Mucosa of descending colon (tissue), 3 donors: Measurements from ENCODE around the gene NTHL1. TPM values are rescaled to one million over a fixed set of nuclear protein-coding genes. Genes with fewer than 3 reads are reported as not detected.

Source experiments
- ATAC-seq: fragments of 200-7000 bp; cut with Tn5 transposase; one replicate; pipeline ENCODE4 v1.9.1; 2020; ENCODE audit warnings: mild to moderate bottlenecking, moderate library complexity
- DNase-seq, 3 donors: peaks; one replicate each; pipeline ENCODE4 v3.0.0-alpha.2; 2020
- H3K36me3 ChIP-seq: fragments of 200-600 bp; one replicate; pipeline ENCODE4 v1.8.0; 2021; ENCODE audit warnings: low read depth, mild to moderate bottlenecking
- H3K4me1 ChIP-seq: fragments of 200-600 bp; one replicate; pipeline ENCODE4 v1.8.0; 2021; ENCODE audit warnings: low read depth, mild to moderate bottlenecking
- H3K4me3 ChIP-seq: fragments of 200-600 bp; one replicate; pipeline ENCODE4 v1.8.0; 2021; ENCODE audit warnings: mild to moderate bottlenecking
- H3K9me3 ChIP-seq: fragments of 200-600 bp; one replicate; pipeline ENCODE4 v1.8.0; 2021; ENCODE audit warnings: mild to moderate bottlenecking
- CTCF ChIP-seq: fragments of 200-600 bp; IDR thresholded peaks from one replicate; pipeline ENCODE4 v1.8.0; 2022; ENCODE audit warnings: antibody characterized with exemption, mild to moderate bottlenecking
- intact Hi-C, 2 donors: fragments of 100-400 bp; cut with DNase I in 1 of 2; cut with micrococcal nuclease in 1 of 2; formaldehyde crosslinking; loops; one replicate each; pipeline versions ENCODE4 v1.11.0 to v1.11.1; 2022; cut with DNase I, micrococcal nuclease
- microRNA-seq: library from miRNA; unstranded; fragments of <30 nt; microRNA quantifications from one replicate; pipeline ENCODE4, GENCODE V29; 2019
- total RNA-seq, 3 donors: library from RNA; stranded (reverse); fragmentation: NEBNext Ultra II Directional in 2 of 3; extraction: Animal tissue kit (Norgen Biotek cat#: 25700) in 2 of 3; gene quantifications; one replicate each; pipeline versions ENCODE4 v1.2.1 to v1.2.4, GENCODE V29; 2021 to 2023
- donor health status: DM: no; HTN: no; CAD: no; lungs with moderate emphysema.
- donor health status: DM: no; HTN: no; CAD: no.
- donor health status: DM: no; HTN: yes; CAD: no.

Gene NTHL1
- total RNA-seq, 3 donors from 2014 or later = 23.5 to 28.2 (median 24.5) TPM

GRCh38 chr16:1991135-1991551 is 56.5 kb downstream of the NTHL1 start:
- intact Hi-C loops = no loop called here
- H3K4me1 ChIP-seq = peaks cover 27% of the 10 kb centered on the region
- TF ChIP-seq CTCF = no peak
- no peak overlapping the region for H3K4me3 ChIP-seq
- ATAC-seq (peak; percentile 37), DNase-seq (peak; percentile 59 to 85 (median 67))
- no peaks in the 10 kb centered on the region for H3K36me3 ChIP-seq
- no peaks in the 10 kb centered on the region for H3K9me3 ChIP-seq

- no peak overlapping the region for H3K4me3 ChIP-seq
- intact Hi-C loops = no loop called here
These were observed 57.1 kb downstream of the NTHL1 start for GRCh38 chr16:1990351-1991134.

GRCh38 chr16:1990101-1990350 is 57.6 kb downstream of the NTHL1 start:
- DNase-seq (no peak), ATAC-seq (no peak)
- Histone ChIP-seq H3K4me3 (no peak overlapping the region), H3K4me1 (peaks cover 38% of the 10 kb centered on the region), H3K36me3 (no peaks in the 10 kb centered on the region), H3K9me3 (no peaks in the 10 kb centered on the region)
- no peak for TF ChIP-seq CTCF
- intact Hi-C loops = no loop called here

More at GRCh38 chr16:1990351-1991134, 57.1 kb downstream of the NTHL1 start:
- Histone ChIP-seq H3K9me3 (no peaks in the 10 kb centered on the region), H3K4me1 (peaks cover 33% of the 10 kb centered on the region), H3K36me3 (no peaks in the 10 kb centered on the region)
- DNase-seq (peak; percentile 72 to 85 (median 84)), ATAC-seq (peak; percentile 18)
- TF ChIP-seq CTCF = no peak

Small RNA genes lying within 50 kb of the gene (microRNA-seq; reads per million reads assigned to microRNA genes)
- gene MIR1225 = not detected

Other genes with a start within 250 kb of the NTHL1 start
- gene HAGH, start 221.0 kb downstream of the NTHL1 start, total RNA-seq = 10 to 100 TPM; 63.4 to 94.8 (median 68.0) TPM
- gene FAHD1, start 220.6 kb downstream of the NTHL1 start, total RNA-seq = 10 to 100 TPM; 31.4 to 59.6 (median 54.6) TPM
- gene MEIOB, start 175.7 kb downstream of the NTHL1 start, total RNA-seq = not detected
- 1 to 10 TPM; 2.5 to 3.1 (median 2.6) TPM for gene HS3ST6, start 129.4 kb downstream of the NTHL1 start, total RNA-seq
- 10 to 100 TPM; 34.8 to 46.3 (median 40.5) TPM for gene MSRB1, start 104.6 kb downstream of the NTHL1 start, total RNA-seq
- not detected for gene RPL3L, start 93.1 kb downstream of the NTHL1 start, total RNA-seq
- gene NDUFB10, start 88.3 kb downstream of the NTHL1 start, total RNA-seq = 100 to 1,000 TPM; 204 to 212 (median 210) TPM
- 1,000 to 10,000 TPM; 1,284 to 2,138 (median 1,849) TPM for gene RPS2, start 83.0 kb downstream of the NTHL1 start, total RNA-seq
- not detected for gene RNF151, start 81.0 kb downstream of the NTHL1 start, total RNA-seq
- gene TBL3, start 75.8 kb downstream of the NTHL1 start, total RNA-seq = 10 to 100 TPM; 21.6 to 25.5 (median 24.0) TPM
- gene NOXO1, start 66.4 kb downstream of the NTHL1 start, total RNA-seq = 10 to 100 TPM; 12.2 to 39.9 (median 27.1) TPM
- 10 to 100 TPM; 42.1 to 75.5 (median 68.8) TPM for gene GFER, start 63.6 kb downstream of the NTHL1 start, total RNA-seq
- 1 to 10 TPM; 1.3 to 7.9 (median 1.5) TPM for gene SYNGR3, start 57.9 kb downstream of the NTHL1 start, total RNA-seq
- gene ZNF598, start 38.0 kb downstream of the NTHL1 start, total RNA-seq = 10 to 100 TPM; 41.9 to 45.4 (median 42.4) TPM
- 1 to 10 TPM in 1 of 3 donors, under 1 TPM in 2; 0.32 to 2.1 (median 0.60) TPM for gene NPW, start 28.0 kb downstream of the NTHL1 start, total RNA-seq
- gene NHERF2, start 20.9 kb downstream of the NTHL1 start, total RNA-seq = 10 to 100 TPM; 54.5 to 65.4 (median 60.0) TPM
- 100 to 1,000 TPM; 140 to 161 (median 150) TPM for gene TSC2, start 151 bp upstream of the NTHL1 start, total RNA-seq
- gene PKD1, start 88.1 kb upstream of the NTHL1 start, total RNA-seq = 100 to 1,000 TPM in 1 of 3 donors, 10 to 100 TPM in 2; 63.9 to 233 (median 80.8) TPM
- 10 to 100 TPM in 2 of 3 donors, 1 to 10 TPM in 1; 3.8 to 28.3 (median 15.7) TPM for gene RAB26, start 100.8 kb upstream of the NTHL1 start, total RNA-seq
- gene TRAF7, start 107.9 kb upstream of the NTHL1 start, total RNA-seq = 100 to 1,000 TPM in 1 of 3 donors, 10 to 100 TPM in 2; 91.5 to 104 (median 94.0) TPM
- 1 to 10 TPM in 2 of 3 donors, under 1 TPM in 1; 0.06 to 1.5 (median 1.0) TPM for gene CASKIN1, start 148.8 kb upstream of the NTHL1 start, total RNA-seq
- gene MLST8, start 157.6 kb upstream of the NTHL1 start, total RNA-seq = 10 to 100 TPM; 25.5 to 30.9 (median 29.8) TPM
- gene BRICD5, start 163.0 kb upstream of the NTHL1 start, total RNA-seq = 10 to 100 TPM in 2 of 3 donors, 1 to 10 TPM in 1; 8.4 to 12.3 (median 12.1) TPM
- 10 to 100 TPM; 15.5 to 19.7 (median 17.6) TPM for gene PGP, start 167.0 kb upstream of the NTHL1 start, total RNA-seq
- gene E4F1, start 175.8 kb upstream of the NTHL1 start, total RNA-seq = 10 to 100 TPM; 23.5 to 28.3 (median 24.2) TPM
- gene DNASE1L2, start 188.6 kb upstream of the NTHL1 start, total RNA-seq = 1 to 10 TPM in 2 of 3 donors, under 1 TPM in 1; 0.87 to 1.9 (median 1.1) TPM
- gene ECI1, start 203.8 kb upstream of the NTHL1 start, total RNA-seq = 100 to 1,000 TPM in 1 of 3 donors, 10 to 100 TPM in 2; 88.5 to 129 (median 95.5) TPM
- 100 to 1,000 TPM; 125 to 144 (median 125) TPM for gene RNPS1, start 220.3 kb upstream of the NTHL1 start, total RNA-seq